Central memory CD4-positive, alpha-beta T cell (primary cell): ENCODE results near the gene HES7.
"Not testable (repeated sequence)": the region's sequence is repeated elsewhere in the genome, so short reads cannot be mapped to it uniquely, and the experiment has no call there.

Source experiments
- DNase-seq: peaks from one replicate; pipeline ENCODE4 v3.0.0; 2022

The HES7 gene

GRCh38 chr17:8095361-8095760, 28.5 kb downstream of the HES7 start:
- no peak for DNase-seq

- DNase-seq = no peak
Measured at GRCh38 chr17:8091033-8091687, 32.7 kb downstream of the HES7 start.

GRCh38 chr17:8089728-8090127, 34.2 kb downstream of the HES7 start:
- DNase-seq = no peak

GRCh38 chr17:8087952-8088230, 36.0 kb downstream of the HES7 start:
- DNase-seq = no peak

- no peak for DNase-seq
Measured at GRCh38 chr17:8087075-8087951, 36.6 kb downstream of the HES7 start, which contains the start of gene ALOX12B. TSS of gene ALOX12B (minus strand) at chr17:8087716. CDS start at chr17:8087442, 274 bp downstream.

- no peak for DNase-seq
Measured at GRCh38 chr17:8084250-8084649, 39.7 kb downstream of the HES7 start.

GRCh38 chr17:8082292-8082691, 41.6 kb downstream of the HES7 start:
- DNase-seq = no peak

- DNase-seq = no peak
Measured at GRCh38 chr17:8081876-8082275, 42.0 kb downstream of the HES7 start.

- DNase-seq = no peak
Measured at GRCh38 chr17:8080799-8081219, 43.1 kb downstream of the HES7 start.

- DNase-seq = no peak
Measured at GRCh38 chr17:8080208-8080798, 43.6 kb downstream of the HES7 start.

- peak; percentile 72 for DNase-seq
Measured at GRCh38 chr17:8079291-8080207, 44.4 kb downstream of the HES7 start.

GRCh38 chr17:8077939-8078338, 46.0 kb downstream of the HES7 start:
- DNase-seq = not testable (repeated sequence)

GRCh38 chr17:8076502-8077266, 47.2 kb downstream of the HES7 start:
- no peak for DNase-seq

GRCh38 chr17:8075574-8076342, 48.1 kb downstream of the HES7 start:
- DNase-seq = no peak

- no peak for DNase-seq
Measured at GRCh38 chr17:8075081-8075480, 48.8 kb downstream of the HES7 start.

GRCh38 chr17:8074554-8074953, 49.4 kb downstream of the HES7 start:
- no peak for DNase-seq

- DNase-seq = peak; percentile 77
Measured at GRCh38 chr17:8073627-8074484, 50.0 kb downstream of the HES7 start.

GRCh38 chr17:8072729-8073461, 51.0 kb downstream of the HES7 start:
- DNase-seq = peak; percentile 28

GRCh38 chr17:8072341-8072728, 51.6 kb downstream of the HES7 start:
- no peak for DNase-seq
